ENCODE results near the gene EED.
"Not testable (repeated sequence)": the region's sequence is repeated elsewhere in the genome, so short reads cannot be mapped to it uniquely, and the experiment has no call there.

Gene EED

DNA sequence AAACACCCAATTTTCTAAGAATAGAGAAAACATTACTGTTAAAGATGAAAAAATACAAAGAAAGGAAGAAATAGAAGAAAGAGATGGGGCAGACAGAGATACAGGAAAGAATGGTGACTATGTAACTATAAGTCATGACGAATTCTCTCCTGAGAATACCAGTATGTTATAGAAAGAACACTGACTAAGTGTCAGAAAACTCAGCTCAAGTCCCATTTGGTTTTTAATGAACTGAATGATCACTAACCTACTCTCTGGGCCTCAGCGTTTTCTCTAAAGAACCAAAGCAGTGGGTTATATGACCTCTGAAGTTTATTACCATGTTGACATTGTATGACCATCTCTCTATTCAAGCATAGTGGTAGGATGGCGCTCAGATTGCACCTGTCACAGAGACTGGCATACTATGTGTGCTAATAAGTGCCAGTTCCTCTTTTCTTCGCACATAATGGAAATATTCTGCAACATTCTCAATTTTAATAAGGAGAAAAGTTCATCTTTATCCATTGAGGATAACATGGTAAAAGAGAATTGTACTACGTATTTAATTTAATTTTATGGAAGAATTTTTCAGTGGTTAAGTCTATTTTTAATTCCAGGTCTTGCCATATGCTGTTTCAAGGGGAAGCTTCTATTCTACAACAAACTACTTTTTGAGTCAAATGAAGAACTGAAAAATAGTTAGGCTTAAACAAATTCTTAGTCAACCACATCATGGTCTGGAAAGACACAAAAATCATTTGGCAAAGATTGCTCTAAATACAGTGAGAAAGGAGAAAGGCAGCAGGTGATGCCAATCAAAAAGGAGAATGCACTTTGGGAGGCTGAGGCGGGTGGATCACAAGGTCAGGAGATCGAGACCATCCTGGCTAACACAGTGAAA lies 25.0 kb upstream of the EED start:
- no peak for DNase-seq

DNA sequence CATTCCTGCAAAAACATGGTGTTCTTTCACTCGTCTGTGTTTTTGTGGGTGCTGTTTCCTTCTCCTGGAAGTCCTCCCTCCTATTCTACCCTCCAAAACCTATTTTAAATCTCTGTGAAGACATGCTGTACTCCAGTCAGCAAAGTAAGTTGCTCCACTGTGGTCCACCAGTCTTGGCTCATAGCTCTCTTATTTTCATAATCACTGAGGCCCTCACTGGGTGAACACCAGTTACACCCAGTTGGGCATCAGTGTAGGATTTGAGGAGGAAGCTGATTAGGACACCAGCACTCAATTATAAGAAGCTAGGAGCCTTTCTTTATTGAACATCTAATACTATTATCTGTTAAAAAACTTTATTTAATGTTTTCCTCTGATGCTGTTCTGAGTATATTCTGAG lies 23.9 kb upstream of the EED start:
- no peak for DNase-seq

GRCh38 chr11:86222081-86222480 lies 22.5 kb upstream of the EED start:
- DNase-seq: no peak

GRCh38 chr11:86224575-86224974 lies 20.0 kb upstream of the EED start:
- DNase-seq: not testable (repeated sequence)

DNA sequence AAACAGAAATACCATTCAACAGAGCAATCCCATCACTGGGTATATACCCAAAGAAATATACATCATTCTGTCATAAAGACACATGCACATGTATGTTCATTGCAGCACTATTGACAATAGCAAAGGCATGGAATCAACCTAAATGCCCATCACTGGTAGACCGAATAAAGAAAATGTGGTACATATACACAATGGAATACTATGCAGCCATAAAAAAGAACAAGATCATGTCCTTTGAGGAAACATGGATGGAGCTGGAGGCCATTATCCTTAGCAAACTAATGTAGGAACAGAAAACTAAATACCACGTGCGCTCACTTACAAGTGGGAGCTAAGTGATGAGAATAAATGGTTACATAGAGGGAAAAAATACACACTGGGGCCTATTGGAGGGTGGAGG lies 19.2 kb upstream of the EED start:
- not testable (repeated sequence) for DNase-seq

DNA sequence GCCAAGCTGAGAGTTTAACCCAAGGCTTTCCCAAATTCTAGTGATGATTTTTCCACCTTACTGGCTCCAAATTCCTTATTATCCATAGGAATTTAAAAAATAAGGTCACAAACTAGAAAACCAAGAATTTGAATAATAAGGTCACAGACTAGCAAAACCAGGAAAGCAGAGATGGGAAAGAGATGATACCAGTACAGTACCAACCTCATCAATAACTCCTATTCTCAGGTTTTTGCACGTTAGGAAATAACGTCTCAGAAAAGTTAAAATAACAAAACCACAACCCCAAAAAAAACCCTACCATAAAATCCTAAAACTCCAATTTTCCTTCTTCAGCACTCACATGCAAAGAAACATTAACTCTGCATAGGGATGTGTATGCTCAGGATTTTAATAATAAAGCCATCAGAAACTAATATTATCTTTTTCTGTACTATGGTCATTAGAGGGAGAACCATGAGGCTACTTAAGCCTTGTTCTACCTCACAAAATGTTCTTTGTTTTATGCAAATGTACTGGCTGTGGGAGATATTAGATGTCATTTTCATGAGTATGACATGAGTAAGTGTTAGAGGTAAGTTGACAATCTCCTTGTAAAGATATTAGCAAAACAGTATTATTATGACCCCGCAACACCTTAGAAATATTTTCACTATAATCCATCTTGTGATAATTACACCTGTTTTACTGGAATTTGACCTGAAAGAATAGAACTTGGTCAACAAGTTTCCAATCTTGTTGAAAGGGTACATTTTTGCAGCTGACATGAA lies 16.1 kb upstream of the EED start:
- no peak for DNase-seq

- not testable (repeated sequence) for DNase-seq
Observed at GRCh38 chr11:86229039-86229330, 15.6 kb upstream of the EED start.

DNA sequence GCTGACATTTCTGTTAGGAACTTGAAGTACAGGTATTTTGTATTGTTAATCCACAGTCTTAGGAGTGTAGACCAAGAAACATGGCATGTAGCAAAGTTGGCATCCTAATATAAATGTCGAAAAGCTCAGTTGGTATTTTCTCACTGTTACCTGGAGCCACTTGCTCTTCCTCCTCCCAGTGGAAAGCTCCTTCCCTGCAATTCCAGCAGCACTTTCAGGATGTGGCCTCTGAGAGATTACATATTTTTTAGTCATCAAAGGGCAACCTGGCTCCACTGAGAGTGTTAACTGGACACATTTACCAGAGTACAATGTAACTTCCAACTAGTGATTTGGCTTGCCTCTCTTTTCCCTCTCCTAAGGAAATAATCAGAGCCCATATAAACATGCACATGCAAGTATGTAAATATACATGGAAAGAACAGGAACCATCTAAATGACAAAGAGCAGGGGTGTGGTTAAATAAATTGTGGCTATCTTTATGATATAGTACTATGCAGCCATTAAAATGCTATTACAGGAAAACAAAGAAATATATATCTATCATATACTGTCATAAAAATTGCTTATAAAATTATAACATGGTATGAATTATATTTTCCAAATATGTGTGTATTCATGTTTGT lies 14.3 kb upstream of the EED start:
- DNase-seq: no peak

GRCh38 chr11:86230921-86231434 lies 13.6 kb upstream of the EED start:
- DNase-seq: no peak

GRCh38 chr11:86232556-86232955 lies 12.0 kb upstream of the EED start:
- DNase-seq: no peak

DNA sequence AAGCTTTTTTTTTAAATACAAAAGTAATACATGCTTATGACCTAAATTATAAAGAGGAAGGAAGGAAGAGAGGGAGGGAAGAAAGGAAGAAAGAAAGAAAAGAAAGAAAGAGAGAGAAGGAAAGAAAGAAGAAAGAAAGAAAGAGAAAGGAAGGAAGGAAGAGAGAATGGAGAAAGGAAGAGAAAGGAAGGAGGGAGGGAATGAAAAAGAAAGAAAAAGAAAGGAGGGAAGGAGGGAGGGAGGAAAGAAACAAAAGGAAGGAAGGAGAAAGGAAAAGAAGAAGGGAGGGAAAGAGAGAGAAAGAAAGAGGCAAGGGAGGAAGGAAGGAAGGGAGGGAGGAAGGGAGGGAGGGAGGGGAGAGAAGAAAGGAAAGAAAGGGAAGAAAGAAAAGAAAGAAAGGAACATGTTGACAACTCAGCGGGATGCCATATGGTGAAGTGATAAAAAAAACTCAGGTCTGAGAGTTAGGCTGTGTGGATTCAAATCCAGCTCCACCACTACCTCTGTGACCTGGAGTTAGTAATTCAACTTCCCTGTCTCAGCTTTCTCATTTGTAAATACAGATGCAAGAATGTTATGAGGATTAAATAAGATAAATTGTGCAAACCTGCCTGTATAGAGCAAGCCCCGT lies 9.6 kb upstream of the EED start:
- DNase-seq: no peak

DNA sequence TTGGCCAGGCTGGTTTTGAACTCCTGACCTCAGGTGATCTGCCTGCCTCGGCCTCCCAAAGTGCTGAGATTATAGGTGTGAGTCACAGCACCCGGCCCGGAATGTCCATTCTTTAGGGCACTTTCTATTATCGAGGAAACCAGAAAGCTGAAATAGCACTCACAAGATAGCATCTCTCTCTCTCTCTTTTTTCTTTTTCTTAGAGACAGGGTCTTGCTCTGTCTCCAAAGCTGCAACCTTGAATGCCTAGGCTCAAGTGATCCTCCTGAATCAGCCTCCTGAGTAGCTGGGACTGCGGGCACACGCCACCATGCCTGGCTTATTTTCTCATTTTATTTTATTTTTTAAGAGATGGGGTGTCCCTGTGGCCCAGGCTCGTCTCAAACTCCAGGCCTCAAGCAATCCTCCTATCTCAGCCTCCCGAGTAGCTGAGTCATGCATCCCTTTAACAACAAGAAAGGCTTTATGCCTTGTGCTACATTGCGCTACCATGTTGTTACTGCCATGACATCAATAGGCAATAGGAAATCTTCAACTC lies 7.2 kb upstream of the EED start:
- DNase-seq: no peak

- DNase-seq: no peak
Observed at GRCh38 chr11:86240164-86240563, 4.4 kb upstream of the EED start.

GRCh38 chr11:86241956-86242535 lies 2.5 kb upstream of the EED start:
- DNase-seq: no peak

GRCh38 chr11:86243396-86243795 lies 1.2 kb upstream of the EED start:
- DNase-seq: no peak

GRCh38 chr11:86244063-86244521 lies 461 bp upstream of the EED start:
- DNase-seq: peak in 1 of 2 donors; percentile 93

- DNase-seq: no peak
Observed at GRCh38 chr11:86245369-86246292, 1.1 kb downstream of the EED start.

DNA sequence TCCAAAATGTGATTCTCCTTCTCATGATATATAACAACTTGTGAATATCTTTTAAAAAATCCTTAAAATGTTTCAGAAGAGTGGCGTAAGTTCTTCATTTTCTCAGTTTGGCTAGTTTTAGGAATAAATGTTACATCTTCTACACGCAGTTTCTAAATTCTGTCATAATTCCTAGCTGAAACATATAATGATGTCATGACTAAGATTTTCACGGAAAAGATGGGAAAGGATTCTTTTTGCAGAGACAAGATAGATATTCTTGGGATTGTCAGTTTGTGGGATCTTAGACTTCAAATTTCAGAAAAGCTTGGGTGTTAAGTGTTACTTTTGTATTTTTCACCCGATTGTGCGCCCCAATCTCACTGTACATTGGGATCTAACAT lies 1.7 kb downstream of the EED start:
- DNase-seq: no peak

DNA sequence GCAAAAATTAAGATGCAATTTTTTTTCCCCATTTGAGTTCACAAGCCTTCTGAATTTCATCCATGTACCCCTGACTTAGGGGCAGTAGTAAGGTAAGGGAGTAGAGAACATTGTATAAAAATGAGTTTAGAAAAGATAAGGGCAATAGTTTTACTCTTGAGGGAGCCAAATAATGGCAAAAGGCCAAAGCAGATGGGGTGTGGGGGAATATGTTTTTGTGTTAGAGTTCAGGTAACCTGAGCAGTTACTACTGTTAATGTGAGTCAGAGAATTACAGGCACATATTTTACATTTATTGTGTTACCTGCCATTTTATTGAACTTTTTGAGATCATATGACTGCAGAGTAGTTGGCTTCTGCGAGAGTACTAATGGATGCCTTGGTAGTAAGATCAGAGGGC lies 3.1 kb downstream of the EED start:
- no peak for DNase-seq

DNA sequence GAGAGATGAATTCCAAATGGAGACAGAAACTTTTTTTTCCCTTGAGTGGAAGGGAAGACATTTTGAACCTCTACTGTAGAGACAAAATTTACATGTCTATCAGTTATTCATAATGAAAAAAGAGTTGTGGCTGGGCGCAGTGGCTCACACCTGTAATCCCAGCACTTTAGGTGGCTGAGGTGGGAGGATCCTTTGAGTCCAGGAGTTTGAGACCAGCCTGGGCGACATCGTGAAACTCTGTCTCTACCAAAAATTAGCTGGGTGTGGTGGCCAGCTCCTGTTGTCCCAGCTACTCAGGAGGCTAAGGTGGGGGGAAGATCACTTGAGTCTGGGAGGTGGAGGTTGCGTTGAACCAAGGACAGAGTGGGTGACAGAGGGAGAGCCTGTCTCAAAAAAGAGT lies 4.1 kb downstream of the EED start:
- no peak for DNase-seq
